ENCODE results near the gene MXD1.
A peak's percentile ranks its signal among the peaks of the same experiment; 100 is the strongest.
"Not testable (repeated sequence)": the region's sequence is repeated elsewhere in the genome, so short reads cannot be mapped to it uniquely, and the experiment has no call there.

The MXD1 gene

GRCh38 chr2:69914950-69915945, at the start of gene MXD1:
TSS of gene MXD1 (plus strand) at chr2:69915109. CDS start at chr2:69915331, 222 bp downstream.
- H3K27ac ChIP-seq = peak within 1 kb of the TSS; percentile 87
- no peak for TF ChIP-seq ZFX (IDR thresholded peaks at IDR 0.05)
- TF ChIP-seq, protein P1, sequence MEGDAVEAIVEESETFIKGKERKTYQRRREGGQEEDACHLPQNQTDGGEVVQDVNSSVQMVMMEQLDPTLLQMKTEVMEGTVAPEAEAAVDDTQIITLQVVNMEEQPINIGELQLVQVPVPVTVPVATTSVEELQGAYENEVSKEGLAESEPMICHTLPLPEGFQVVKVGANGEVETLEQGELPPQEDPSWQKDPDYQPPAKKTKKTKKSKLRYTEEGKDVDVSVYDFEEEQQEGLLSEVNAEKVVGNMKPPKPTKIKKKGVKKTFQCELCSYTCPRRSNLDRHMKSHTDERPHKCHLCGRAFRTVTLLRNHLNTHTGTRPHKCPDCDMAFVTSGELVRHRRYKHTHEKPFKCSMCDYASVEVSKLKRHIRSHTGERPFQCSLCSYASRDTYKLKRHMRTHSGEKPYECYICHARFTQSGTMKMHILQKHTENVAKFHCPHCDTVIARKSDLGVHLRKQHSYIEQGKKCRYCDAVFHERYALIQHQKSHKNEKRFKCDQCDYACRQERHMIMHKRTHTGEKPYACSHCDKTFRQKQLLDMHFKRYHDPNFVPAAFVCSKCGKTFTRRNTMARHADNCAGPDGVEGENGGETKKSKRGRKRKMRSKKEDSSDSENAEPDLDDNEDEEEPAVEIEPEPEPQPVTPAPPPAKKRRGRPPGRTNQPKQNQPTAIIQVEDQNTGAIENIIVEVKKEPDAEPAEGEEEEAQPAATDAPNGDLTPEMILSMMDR (conservative IDR thresholded peaks at IDR 0.05) = no peak

DNA sequence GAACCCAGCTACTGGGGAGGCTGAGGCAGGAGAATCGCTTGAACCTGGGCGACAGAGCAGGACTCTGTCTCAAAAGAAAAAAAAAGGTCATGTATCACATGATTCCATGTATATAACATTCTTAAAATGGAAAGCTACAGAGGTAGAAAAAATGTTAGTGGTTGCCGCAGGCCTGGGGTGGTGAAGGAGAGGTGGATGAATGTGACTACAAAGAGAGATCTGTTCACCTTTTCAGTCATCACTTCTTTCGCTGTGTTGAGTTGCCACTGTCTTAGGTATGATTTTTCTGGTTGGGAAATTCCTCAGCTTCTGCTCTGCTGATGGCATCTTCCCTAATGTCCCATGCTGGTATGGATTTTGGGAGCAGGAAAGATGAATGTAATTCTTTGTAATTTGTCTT, 26.5 kb upstream of the MXD1 start:
- TF ChIP-seq ZFX (IDR thresholded peaks at IDR 0.05) = no peak
- TF ChIP-seq, protein P1 (conservative IDR thresholded peaks at IDR 0.05) = no peak
- no peak overlapping the region for H3K27ac ChIP-seq

- TF ChIP-seq ZFX (IDR thresholded peaks at IDR 0.05) = no peak
- TF ChIP-seq, protein P1 (conservative IDR thresholded peaks at IDR 0.05) = no peak
- H3K27ac ChIP-seq = no peak overlapping the region
These were observed 25.6 kb upstream of the MXD1 start for GRCh38 chr2:69889302-69889701.

GRCh38 chr2:69890881-69891280, 24.0 kb upstream of the MXD1 start:
- H3K27ac ChIP-seq = no peak overlapping the region
- no peak for TF ChIP-seq ZFX (IDR thresholded peaks at IDR 0.05)
- TF ChIP-seq, protein P1 (conservative IDR thresholded peaks at IDR 0.05) = no peak

- H3K27ac ChIP-seq = not testable (repeated sequence)
These were observed 22.0 kb upstream of the MXD1 start for GRCh38 chr2:69892838-69893424.

GRCh38 chr2:69893684-69894551, 21.0 kb upstream of the MXD1 start, which contains the start of gene SNRNP27:
TSS of gene SNRNP27 (plus strand) at chr2:69893956. CDS start at chr2:69893985, 29 bp downstream.
- H3K27ac ChIP-seq = peak within 1 kb of the TSS; percentile 77
- peak; percentile 51 for TF ChIP-seq ZFX (IDR thresholded peaks at IDR 0.05)
- TF ChIP-seq, protein P1 (conservative IDR thresholded peaks at IDR 0.05) = no peak

DNA sequence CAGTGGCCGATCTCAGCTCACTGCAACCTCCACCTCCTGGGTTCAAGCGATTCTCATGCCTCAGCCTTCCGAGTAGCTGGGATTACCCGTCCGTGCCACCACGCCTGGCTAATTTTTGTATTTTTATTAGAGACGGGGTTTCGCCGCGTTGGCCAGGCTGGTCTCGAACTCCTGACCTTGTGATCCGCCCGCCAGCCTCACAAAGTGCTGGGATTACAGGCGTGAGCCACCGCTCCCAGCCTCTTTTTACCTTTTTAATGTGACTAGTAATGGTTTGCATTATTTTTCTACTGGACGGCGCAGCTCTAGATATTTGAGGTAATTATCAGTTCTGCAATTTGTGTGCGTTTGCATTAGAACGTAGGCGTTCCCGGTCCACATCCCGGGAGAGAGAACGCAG, 20.2 kb upstream of the MXD1 start:
- peak overlapping the region; percentile 77 for H3K27ac ChIP-seq
